GM19395 (cell line): ENCODE results near the gene CD200.
"Not testable (repeated sequence)": the region's sequence is repeated elsewhere in the genome, so short reads cannot be mapped to it uniquely, and the experiment has no call there.

Source experiments
- ATAC-seq: cut with Tn5 transposase; IDR thresholded peaks from one replicate; pipeline ENCODE4 v1.9.1; 2021; ENCODE audit warnings: mild to moderate bottlenecking, moderate library complexity; ENCODE audit not compliant: unreplicated experiment

The CD200 gene

GRCh38 chr3:112382543-112383160 is 49.7 kb downstream of the CD200 start:
- ATAC-seq: no peak

- ATAC-seq: no peak
These were observed 51.8 kb downstream of the CD200 start for GRCh38 chr3:112384769-112385168.

GRCh38 chr3:112388972-112389371 is 56.0 kb downstream of the CD200 start:
- ATAC-seq: no peak

- ATAC-seq: no peak
These were observed 57.0 kb downstream of the CD200 start for GRCh38 chr3:112389961-112390360.

GRCh38 chr3:112390783-112391641 is 58.1 kb downstream of the CD200 start:
- peak; percentile 74 for ATAC-seq

- ATAC-seq: no peak
These were observed 58.7 kb downstream of the CD200 start for GRCh38 chr3:112391648-112392047.

GRCh38 chr3:112392393-112393359 is 59.7 kb downstream of the CD200 start:
- ATAC-seq: no peak

GRCh38 chr3:112393360-112393728 is 60.4 kb downstream of the CD200 start:
- ATAC-seq: no peak

GRCh38 chr3:112394003-112394640 is 61.2 kb downstream of the CD200 start:
- no peak for ATAC-seq

GRCh38 chr3:112395181-112395895 is 62.4 kb downstream of the CD200 start:
- ATAC-seq: no peak

GRCh38 chr3:112395896-112396290 is 62.9 kb downstream of the CD200 start:
- no peak for ATAC-seq

GRCh38 chr3:112397556-112397955 is 64.6 kb downstream of the CD200 start:
- no peak for ATAC-seq

GRCh38 chr3:112399064-112399463 is 66.1 kb downstream of the CD200 start:
- ATAC-seq: no peak

GRCh38 chr3:112399554-112399953 is 66.6 kb downstream of the CD200 start:
- not testable (repeated sequence) for ATAC-seq

GRCh38 chr3:112400317-112400716 is 67.4 kb downstream of the CD200 start:
- not testable (repeated sequence) for ATAC-seq

GRCh38 chr3:112401617-112402016 is 68.7 kb downstream of the CD200 start:
- no peak for ATAC-seq

- ATAC-seq: no peak
These were observed 70.1 kb downstream of the CD200 start for GRCh38 chr3:112403103-112403502.

- ATAC-seq: not testable (repeated sequence)
These were observed 72.1 kb downstream of the CD200 start for GRCh38 chr3:112404924-112405549.

- peak; percentile 46 for ATAC-seq
These were observed 72.9 kb downstream of the CD200 start for GRCh38 chr3:112405845-112406244.
